ENCODE results near the gene LIN7A. TPM values are rescaled to one million over a fixed set of nuclear protein-coding genes. Genes with fewer than 3 reads are reported as not detected.

Gene LIN7A
- total RNA-seq, 1 donor from 2014 or later = 0.68 TPM

DNA sequence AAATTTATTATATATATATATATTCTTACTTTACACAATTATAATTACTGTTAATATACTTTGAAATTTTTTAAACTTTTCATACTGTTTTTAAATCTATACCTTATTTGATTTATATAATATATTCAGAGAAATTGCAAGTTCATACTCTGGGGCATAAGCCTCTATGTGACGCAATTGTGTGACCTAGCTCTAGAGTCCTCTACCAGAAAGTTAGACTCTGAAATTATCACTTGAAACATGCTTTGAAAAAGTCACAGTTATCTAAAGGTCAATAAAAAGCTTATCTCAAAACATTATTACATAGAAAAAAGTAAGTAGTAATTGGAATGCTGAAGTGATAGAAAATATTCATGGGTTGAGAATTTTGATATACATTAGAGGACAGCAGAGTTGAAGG, 93.8 kb downstream of the LIN7A start:
- no peaks in the 10 kb centered on the region for H3K36me3 Mint-ChIP-seq (ENCODE audit: low read depth)
- H3K4me3 Mint-ChIP-seq (ENCODE audit: low read depth) = no peak overlapping the region
- H3K27ac Mint-ChIP-seq = no peak overlapping the region
- intact Hi-C loops (cut with micrococcal nuclease) = no loop called here
- H3K9me3 Mint-ChIP-seq = no peaks in the 10 kb centered on the region
- no peaks in the 10 kb centered on the region for H3K27me3 Mint-ChIP-seq (ENCODE audit: low read depth)
- no peak for DNase-seq (ENCODE audit: low spot score)
- H3K4me1 Mint-ChIP-seq (ENCODE audit: low read depth) = no peaks in the 10 kb centered on the region

DNA sequence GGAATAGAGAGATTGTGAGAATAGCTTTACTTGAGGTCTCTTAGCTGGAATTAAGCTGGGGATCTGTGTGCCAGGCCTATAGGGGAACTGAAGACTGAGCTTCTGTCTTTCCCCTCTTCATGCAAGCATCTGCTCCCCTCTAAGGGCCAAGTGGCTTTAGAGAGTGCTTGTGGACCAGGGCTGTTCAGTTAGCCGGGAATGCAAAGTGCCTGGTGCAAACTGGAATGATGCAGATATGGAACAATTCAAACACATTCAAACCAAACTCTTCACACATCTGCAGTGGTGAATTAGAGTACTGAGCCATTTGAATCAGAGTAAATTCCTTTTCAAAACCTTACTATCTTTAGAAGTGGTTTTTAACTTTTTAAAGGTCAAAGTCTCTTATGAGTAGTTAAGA, 99.0 kb downstream of the LIN7A start:
- H3K27ac Mint-ChIP-seq = no peak overlapping the region
- no peaks in the 10 kb centered on the region for H3K9me3 Mint-ChIP-seq
- H3K4me3 Mint-ChIP-seq (ENCODE audit: low read depth) = no peak overlapping the region
- no peak for DNase-seq (ENCODE audit: low spot score)
- H3K36me3 Mint-ChIP-seq (ENCODE audit: low read depth) = no peaks in the 10 kb centered on the region
- no peaks in the 10 kb centered on the region for H3K4me1 Mint-ChIP-seq (ENCODE audit: low read depth)
- H3K27me3 Mint-ChIP-seq (ENCODE audit: low read depth) = no peaks in the 10 kb centered on the region
- intact Hi-C loops (cut with micrococcal nuclease) = loop anchor here (10.0 kb wide), 1 partner anchor 106 kb away; no protein-coding TSS in a partner anchor

DNA sequence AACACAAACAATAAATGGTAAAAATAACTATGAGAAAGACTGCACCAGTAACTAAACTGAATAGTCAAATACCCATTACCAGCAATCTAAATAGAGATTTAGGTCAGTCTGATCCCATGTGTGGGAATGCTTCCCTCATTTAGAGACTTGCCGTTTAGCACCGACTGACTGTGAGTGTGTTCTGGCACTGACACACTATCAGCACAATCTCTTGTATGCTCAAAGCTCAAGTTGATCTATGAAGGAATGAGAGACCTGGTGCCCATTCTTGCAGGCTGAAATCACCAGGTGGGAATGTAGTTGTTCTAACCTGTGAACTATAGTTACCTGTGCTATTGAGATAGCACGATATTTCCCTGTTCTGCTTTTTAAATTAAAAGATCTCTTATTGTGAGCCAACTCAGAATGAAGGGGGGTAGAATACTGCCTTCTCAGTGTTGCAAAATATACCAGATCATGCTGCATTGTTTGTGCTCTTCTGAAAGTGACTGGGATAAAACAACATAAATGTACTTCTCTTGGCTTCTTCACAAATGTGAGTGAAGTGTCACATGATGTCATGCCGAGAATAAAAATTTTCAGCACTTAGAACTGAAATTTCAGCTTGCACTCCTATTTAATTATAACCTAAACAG, 99.6 kb downstream of the LIN7A start:
- Mint-ChIP-seq H3K4me3 (ENCODE audit: low read depth) (no peak overlapping the region), H3K4me1 (ENCODE audit: low read depth) (no peaks in the 10 kb centered on the region), H3K27ac (no peak overlapping the region), H3K27me3 (ENCODE audit: low read depth) (no peaks in the 10 kb centered on the region), H3K9me3 (no peaks in the 10 kb centered on the region), H3K36me3 (ENCODE audit: low read depth) (no peaks in the 10 kb centered on the region)
- intact Hi-C loops (cut with micrococcal nuclease) = loop anchor here (10.0 kb wide), 1 partner anchor 107 kb away; no protein-coding TSS in a partner anchor
- no peak for DNase-seq (ENCODE audit: low spot score)

DNA sequence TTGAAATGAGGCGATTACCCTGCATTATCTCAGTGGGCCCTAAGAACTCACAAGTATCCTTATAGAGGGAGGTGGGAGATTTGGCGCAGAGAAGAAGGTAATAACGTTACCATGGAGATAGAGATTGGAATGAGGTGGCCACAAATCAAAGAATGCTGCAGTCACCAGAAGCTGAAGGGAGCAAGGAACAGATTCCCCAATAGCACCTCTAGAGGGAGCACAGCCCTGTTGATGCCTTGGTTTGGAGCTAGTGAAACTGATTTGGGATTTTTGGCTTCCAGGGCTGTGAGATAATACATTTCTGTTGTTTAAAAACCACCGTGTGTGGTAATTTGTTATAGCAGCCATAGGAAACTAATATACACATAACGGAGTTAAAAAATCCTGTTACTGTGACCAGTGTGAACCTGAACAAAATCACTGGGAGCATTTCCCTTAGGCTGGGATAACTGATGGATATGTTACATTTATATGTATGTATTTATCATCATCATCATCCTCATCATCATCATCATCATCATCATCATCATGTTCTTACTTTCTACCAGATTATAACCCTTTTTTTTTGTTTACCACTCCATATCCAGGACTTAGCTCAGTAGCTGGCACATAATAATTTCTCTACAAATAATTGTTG, 100.3 kb downstream of the LIN7A start:
- no peaks in the 10 kb centered on the region for H3K4me1 Mint-ChIP-seq (ENCODE audit: low read depth)
- H3K27me3 Mint-ChIP-seq (ENCODE audit: low read depth) = no peaks in the 10 kb centered on the region
- no peak overlapping the region for H3K27ac Mint-ChIP-seq

DNA sequence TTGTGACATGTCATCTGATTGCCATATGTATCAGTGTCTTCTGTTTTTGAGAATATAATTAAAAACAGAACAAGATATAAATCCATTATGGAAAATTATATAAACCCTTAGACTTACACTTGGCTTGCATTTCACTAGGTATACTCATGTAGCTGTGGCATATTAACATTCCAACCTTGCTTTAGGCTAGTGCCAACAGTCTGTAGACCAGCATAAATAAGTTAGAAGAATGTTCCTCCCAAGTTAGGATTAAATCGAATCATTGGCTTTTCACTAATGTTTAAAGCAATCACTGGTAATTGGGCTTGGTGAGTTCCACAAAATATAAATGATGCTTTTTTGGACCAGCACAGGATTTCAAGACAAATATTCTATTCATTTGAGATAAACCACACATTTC, 103.0 kb downstream of the LIN7A start:
- Mint-ChIP-seq H3K27me3 (ENCODE audit: low read depth) (no peaks in the 10 kb centered on the region), H3K36me3 (ENCODE audit: low read depth) (no peaks in the 10 kb centered on the region), H3K4me1 (ENCODE audit: low read depth) (peaks cover 5% of the 10 kb centered on the region), H3K27ac (no peak overlapping the region), H3K9me3 (no peaks in the 10 kb centered on the region), H3K4me3 (ENCODE audit: low read depth) (no peak overlapping the region)
- intact Hi-C loops (cut with micrococcal nuclease) = loop anchor here (5.0 to 10.0 kb wide), 2 partner anchors 57 to 110 kb away; no protein-coding TSS in a partner anchor
- no peak for DNase-seq (ENCODE audit: low spot score)

More for the DNA sequence above, 100.3 kb downstream of the LIN7A start:
- Mint-ChIP-seq H3K4me3 (ENCODE audit: low read depth) (no peak overlapping the region), H3K9me3 (no peaks in the 10 kb centered on the region), H3K36me3 (ENCODE audit: low read depth) (no peaks in the 10 kb centered on the region)
- DNase-seq (ENCODE audit: low spot score) = no peak
- intact Hi-C loops (cut with micrococcal nuclease) = loop anchor here (10.0 kb wide), 1 partner anchor 107 kb away; no protein-coding TSS in a partner anchor

DNA sequence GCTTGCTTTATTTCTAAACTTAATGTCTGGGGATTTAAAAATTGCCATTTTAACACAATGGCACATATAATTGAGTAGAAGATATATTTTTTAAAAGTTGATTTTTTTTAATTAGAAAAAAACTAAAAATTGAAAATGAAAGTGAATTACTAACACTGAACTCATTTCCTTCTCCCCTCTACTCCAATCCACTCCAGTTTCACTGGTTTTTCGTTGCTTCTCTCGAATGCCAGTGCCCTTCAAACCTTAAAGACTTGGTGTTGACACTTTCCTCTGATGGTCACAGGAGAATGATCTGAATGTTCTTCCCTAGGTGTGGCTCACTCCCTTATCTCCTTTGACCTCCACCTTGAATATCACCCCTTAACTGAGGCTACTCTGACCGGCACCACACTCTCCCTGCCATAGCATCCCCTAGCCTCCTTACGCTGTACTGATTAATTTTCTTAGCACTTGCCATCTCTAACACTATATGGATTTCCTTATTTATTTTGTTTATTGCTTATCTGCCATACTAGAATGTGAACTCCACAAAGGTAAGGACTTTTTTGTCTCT, 107.1 kb downstream of the LIN7A start:
- no peak overlapping the region for H3K4me3 Mint-ChIP-seq (ENCODE audit: low read depth)
- no peaks in the 10 kb centered on the region for H3K36me3 Mint-ChIP-seq (ENCODE audit: low read depth)
- no peaks in the 10 kb centered on the region for H3K27me3 Mint-ChIP-seq (ENCODE audit: low read depth)
- no peak for DNase-seq (ENCODE audit: low spot score)
- H3K9me3 Mint-ChIP-seq = no peaks in the 10 kb centered on the region
- H3K4me1 Mint-ChIP-seq (ENCODE audit: low read depth) = peaks cover 5% of the 10 kb centered on the region
- intact Hi-C loops (cut with micrococcal nuclease) = loop anchor here (5.0 to 10.0 kb wide), 2 partner anchors 53 to 114 kb away; no protein-coding TSS in a partner anchor
- no peak overlapping the region for H3K27ac Mint-ChIP-seq

DNA sequence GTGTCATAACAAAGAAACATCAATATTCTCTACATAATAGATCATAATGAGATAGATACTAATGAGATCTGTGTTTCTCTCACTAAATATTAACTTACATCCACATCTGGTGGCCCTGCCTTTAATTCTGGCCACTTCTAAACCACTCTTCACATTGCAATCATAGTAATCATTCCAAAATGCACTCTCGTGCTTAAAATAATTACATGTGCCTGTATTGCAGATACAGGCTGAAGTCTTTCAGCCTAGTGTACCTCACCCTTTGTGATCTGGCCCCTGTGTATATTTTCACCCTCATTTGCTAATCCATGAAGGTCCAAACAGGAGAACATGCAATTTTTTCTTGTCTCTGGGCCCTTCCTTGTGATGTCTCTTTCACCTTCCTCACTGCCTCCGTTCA, 108.0 kb downstream of the LIN7A start:
- Mint-ChIP-seq H3K36me3 (ENCODE audit: low read depth) (no peaks in the 10 kb centered on the region), H3K4me3 (ENCODE audit: low read depth) (no peak overlapping the region), H3K27ac (no peak overlapping the region), H3K9me3 (no peaks in the 10 kb centered on the region), H3K27me3 (ENCODE audit: low read depth) (no peaks in the 10 kb centered on the region), H3K4me1 (ENCODE audit: low read depth) (peaks cover 5% of the 10 kb centered on the region)
- intact Hi-C loops (cut with micrococcal nuclease) = loop anchor here (5.0 to 10.0 kb wide), 2 partner anchors 52 to 115 kb away; no protein-coding TSS in a partner anchor
- no peak for DNase-seq (ENCODE audit: low spot score)

DNA sequence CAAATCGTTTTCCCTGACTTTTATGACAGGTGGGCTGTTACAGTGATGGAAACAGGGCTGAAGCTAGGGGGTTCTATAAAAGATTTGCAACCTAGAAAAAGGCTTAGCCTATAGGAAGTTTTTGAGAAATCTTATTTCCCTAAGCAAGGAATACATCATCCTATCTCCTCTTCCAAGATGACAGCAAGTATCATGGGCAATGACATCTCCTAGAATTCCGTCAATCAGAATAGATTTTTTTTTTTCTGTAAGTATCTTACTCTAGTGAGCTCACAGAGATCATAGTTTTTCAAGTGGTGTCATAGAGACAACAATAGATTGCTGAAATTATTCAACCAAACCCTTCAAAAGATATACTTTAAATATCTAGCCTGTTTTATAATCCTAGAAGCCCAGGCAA, 112.2 kb downstream of the LIN7A start:
- no peaks in the 10 kb centered on the region for H3K9me3 Mint-ChIP-seq
- H3K4me3 Mint-ChIP-seq (ENCODE audit: low read depth) = no peak overlapping the region
- H3K4me1 Mint-ChIP-seq (ENCODE audit: low read depth) = no peaks in the 10 kb centered on the region
- H3K27me3 Mint-ChIP-seq (ENCODE audit: low read depth) = no peaks in the 10 kb centered on the region
- DNase-seq (ENCODE audit: low spot score) = no peak
- no peak overlapping the region for H3K27ac Mint-ChIP-seq
- intact Hi-C loops (cut with micrococcal nuclease) = no loop called here
- H3K36me3 Mint-ChIP-seq (ENCODE audit: low read depth) = no peaks in the 10 kb centered on the region

DNA sequence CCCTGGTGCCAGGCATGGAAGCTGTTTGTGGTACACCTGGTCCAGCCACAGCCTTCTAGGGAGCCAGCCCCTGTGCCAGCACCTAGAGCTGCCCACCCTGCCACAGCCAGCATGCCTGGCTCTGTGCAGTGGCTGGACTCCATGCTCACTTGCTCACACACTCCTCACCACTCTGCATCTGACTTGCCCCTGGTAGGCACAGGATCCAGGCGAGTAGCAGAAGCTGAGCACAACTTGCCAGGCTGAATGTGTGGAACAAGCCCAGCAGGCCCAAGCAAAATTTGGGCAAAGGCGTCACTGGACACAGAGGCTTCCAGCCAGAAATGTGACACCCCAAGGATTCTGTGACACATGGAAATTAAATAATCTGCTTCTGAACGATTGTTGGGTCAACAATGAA, 114.3 kb downstream of the LIN7A start:
- no peaks in the 10 kb centered on the region for H3K27me3 Mint-ChIP-seq (ENCODE audit: low read depth)
- no peaks in the 10 kb centered on the region for H3K4me1 Mint-ChIP-seq (ENCODE audit: low read depth)
- H3K4me3 Mint-ChIP-seq (ENCODE audit: low read depth) = no peak overlapping the region
- no peaks in the 10 kb centered on the region for H3K9me3 Mint-ChIP-seq
- intact Hi-C loops (cut with micrococcal nuclease) = no loop called here
- no peak overlapping the region for H3K27ac Mint-ChIP-seq
- no peak for DNase-seq (ENCODE audit: low spot score)
- H3K36me3 Mint-ChIP-seq (ENCODE audit: low read depth) = no peaks in the 10 kb centered on the region

DNA sequence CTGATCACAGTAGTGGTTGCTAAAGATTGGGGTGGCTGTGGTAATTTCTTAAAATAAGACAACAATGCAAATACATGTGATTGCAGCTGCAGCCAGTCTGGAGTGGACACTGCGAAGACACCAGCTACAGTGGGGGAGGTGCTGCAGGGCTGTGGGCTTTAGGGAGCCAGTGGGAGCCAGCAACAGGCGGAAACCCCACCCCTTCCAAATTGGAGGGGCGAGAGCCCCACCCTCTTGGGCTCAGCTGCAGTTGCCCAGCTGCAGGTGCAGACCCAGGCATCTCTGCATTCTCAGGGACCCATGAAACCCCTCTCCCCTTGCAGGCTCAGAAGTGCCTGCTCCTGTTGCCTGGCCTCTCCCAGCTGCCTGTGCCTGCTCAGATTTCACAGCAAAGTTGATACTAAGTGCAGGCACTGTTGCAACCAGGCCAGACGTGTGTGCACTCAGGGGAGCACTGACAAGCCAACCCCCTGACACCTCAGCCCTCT, 116.2 kb downstream of the LIN7A start:
- no peaks in the 10 kb centered on the region for H3K27me3 Mint-ChIP-seq (ENCODE audit: low read depth)
- H3K27ac Mint-ChIP-seq = no peak overlapping the region

DNA sequence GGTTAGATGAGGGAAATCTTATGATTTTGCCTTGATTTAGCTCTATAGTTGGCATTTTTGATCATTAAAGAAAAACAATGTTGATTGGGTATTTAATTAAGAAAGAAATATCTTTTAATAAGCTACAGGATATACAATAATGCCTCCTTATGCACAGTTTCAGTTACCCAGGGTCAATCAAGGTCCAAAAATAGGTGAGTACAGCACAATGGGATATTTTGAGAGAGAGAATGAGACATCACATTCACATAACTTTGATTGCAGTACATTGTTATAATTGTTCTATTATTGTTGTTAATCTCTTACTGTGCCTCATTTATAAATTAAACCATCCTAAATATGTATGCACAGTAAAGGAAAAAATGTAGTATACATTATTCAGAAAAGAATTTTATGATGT, 118.9 kb downstream of the LIN7A start:
- H3K27ac Mint-ChIP-seq = no peak overlapping the region

More for the DNA sequence above, 116.2 kb downstream of the LIN7A start:
- intact Hi-C loops (cut with micrococcal nuclease) = no loop called here
- Mint-ChIP-seq H3K36me3 (ENCODE audit: low read depth) (no peaks in the 10 kb centered on the region), H3K4me1 (ENCODE audit: low read depth) (no peaks in the 10 kb centered on the region), H3K9me3 (no peaks in the 10 kb centered on the region), H3K4me3 (ENCODE audit: low read depth) (no peak overlapping the region)
- no peak for DNase-seq (ENCODE audit: low spot score)

DNA sequence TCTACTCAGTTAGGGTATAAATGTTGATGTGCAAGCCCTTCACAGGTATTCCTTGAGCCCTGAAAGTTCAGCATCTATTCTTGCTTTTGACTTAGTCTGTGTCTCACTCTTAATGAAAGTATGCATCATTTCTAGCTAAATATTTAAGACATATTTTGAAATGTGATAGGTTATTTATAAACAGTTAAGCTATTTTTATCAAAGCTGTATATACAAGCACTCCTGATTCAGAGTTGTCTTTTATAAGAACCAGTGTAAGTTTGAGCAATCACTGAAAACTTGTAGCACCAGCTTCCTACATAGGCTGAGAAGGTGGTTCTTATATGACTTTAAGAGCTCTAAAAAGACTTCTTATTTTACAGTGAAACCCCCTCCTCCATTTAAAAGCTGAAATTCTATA, 122.4 kb downstream of the LIN7A start:
- H3K4me3 Mint-ChIP-seq (ENCODE audit: low read depth) = no peak overlapping the region
- H3K36me3 Mint-ChIP-seq (ENCODE audit: low read depth) = no peaks in the 10 kb centered on the region
- no peak for DNase-seq (ENCODE audit: low spot score)
- intact Hi-C loops (cut with micrococcal nuclease) = no loop called here
- H3K9me3 Mint-ChIP-seq = no peaks in the 10 kb centered on the region
- H3K4me1 Mint-ChIP-seq (ENCODE audit: low read depth) = peaks cover 4% of the 10 kb centered on the region
- H3K27me3 Mint-ChIP-seq (ENCODE audit: low read depth) = no peaks in the 10 kb centered on the region
- no peak overlapping the region for H3K27ac Mint-ChIP-seq

More for the DNA sequence above, 118.9 kb downstream of the LIN7A start:
- no peak overlapping the region for H3K4me3 Mint-ChIP-seq (ENCODE audit: low read depth)
- no peaks in the 10 kb centered on the region for H3K4me1 Mint-ChIP-seq (ENCODE audit: low read depth)
- intact Hi-C loops (cut with micrococcal nuclease) = no loop called here
- no peaks in the 10 kb centered on the region for H3K9me3 Mint-ChIP-seq
- no peak for DNase-seq (ENCODE audit: low spot score)
- H3K27me3 Mint-ChIP-seq (ENCODE audit: low read depth) = no peaks in the 10 kb centered on the region
- no peaks in the 10 kb centered on the region for H3K36me3 Mint-ChIP-seq (ENCODE audit: low read depth)

DNA sequence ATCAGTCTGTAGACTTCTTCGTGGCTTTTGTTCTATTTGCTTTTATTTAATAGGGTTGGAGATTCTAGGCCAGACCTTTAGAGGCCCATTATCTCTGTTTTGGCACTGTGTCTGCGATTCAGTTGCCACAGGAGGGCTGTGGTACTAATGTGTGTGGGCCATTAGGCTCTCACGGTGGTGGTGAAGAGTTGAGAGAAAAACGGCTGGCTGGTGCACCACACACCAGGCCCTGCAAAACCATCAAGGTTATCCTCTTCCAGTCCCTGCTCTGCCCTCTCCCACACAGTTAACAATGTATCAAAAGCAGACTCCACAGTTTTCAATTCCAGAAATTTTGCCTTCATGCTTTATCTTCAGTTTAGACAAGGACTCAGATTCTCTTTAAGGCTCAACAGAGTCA, 123.3 kb downstream of the LIN7A start:
- no peaks in the 10 kb centered on the region for H3K9me3 Mint-ChIP-seq
- intact Hi-C loops (cut with micrococcal nuclease) = no loop called here
- H3K4me1 Mint-ChIP-seq (ENCODE audit: low read depth) = peaks cover 5% of the 10 kb centered on the region

More for the DNA sequence above, 123.3 kb downstream of the LIN7A start:
- no peaks in the 10 kb centered on the region for H3K27me3 Mint-ChIP-seq (ENCODE audit: low read depth)
- H3K36me3 Mint-ChIP-seq (ENCODE audit: low read depth) = no peaks in the 10 kb centered on the region
- DNase-seq (ENCODE audit: low spot score) = no peak
- no peak overlapping the region for H3K4me3 Mint-ChIP-seq (ENCODE audit: low read depth)
- no peak overlapping the region for H3K27ac Mint-ChIP-seq
